Vagina (tissue), 2 donors: ENCODE measurements around the gene IWS1.
"Not testable (repeated sequence)": the region's sequence is repeated elsewhere in the genome, so short reads cannot be mapped to it uniquely, and the experiment has no call there.

ENCODE experiments used
- CTCF ChIP-seq, 3 experiments: fragments of 450-650 bp in 2 of 3; fragments of 200-600 bp in 1 of 3; sonication (generic) in 1 of 3; IDR thresholded peaks; one replicate each; pipeline ENCODE4 v1.5.1; 2017 to 2019; ENCODE audit warnings: antibody characterized with exemption in 3 of 3, mild to moderate bottlenecking in 2 of 3, moderate library complexity in 2 of 3
- POLR2A ChIP-seq, 2 donors: fragments of 450-650 bp; IDR thresholded peaks; one replicate each; pipeline ENCODE4 v1.6.1; 2017; ENCODE audit warnings: antibody characterized with exemption in 2 of 2, mild to moderate bottlenecking in 2 of 2, moderate library complexity in 2 of 2

GRCh38 chr2:127543013-127543501, 16.8 kb upstream of the IWS1 start:
- not testable (repeated sequence) for TF ChIP-seq CTCF, POLR2A (IDR thresholded peaks at IDR 0.05)
